ENCODE results near the gene TLX1.

The TLX1 gene

GRCh38 chr10:101112799-101113594 lies 18.1 kb upstream of the TLX1 start:
- DNase-seq, result no peak

GRCh38 chr10:101113890-101114403 lies 17.2 kb upstream of the TLX1 start:
- no peak for DNase-seq

DNA sequence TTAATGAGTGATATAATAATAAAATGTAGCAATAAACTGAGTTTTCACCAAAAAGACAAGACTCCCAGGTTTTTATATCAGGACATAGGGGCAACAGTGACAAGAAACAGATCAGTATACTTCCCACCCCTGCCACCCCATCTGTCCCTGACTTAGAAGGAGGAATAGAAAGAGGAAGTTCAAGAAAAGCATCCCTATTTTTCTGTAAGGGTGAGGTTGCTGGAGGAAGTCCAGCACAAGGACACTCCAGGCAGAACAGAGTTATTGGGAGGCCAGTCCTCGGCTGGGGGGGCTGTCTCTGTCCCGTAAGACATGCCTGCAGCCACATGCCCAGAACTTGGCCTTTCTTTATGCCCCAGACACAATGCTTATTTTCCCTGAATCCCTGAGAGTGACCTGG lies 16.5 kb upstream of the TLX1 start:
- no peak for DNase-seq

DNA sequence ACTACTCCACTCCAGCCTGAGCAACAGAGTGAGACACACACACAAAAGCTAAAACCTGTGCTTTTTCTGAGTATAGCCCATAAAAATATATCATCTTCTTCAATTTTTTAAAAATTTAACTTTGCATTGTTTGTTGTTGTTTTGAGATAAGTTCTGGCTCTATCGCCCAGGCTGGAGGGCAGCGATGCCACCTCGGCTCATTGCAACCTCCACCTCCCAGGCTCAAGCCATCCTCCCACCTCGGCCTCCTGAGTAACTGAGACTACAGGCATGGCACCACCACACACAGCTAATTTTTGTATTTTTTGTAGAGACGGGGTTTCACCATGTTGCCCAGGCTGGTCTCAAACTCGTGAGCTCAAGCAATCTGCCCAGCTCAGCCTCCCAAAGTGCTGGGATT lies 14.3 kb upstream of the TLX1 start:
- no peak for DNase-seq

DNA sequence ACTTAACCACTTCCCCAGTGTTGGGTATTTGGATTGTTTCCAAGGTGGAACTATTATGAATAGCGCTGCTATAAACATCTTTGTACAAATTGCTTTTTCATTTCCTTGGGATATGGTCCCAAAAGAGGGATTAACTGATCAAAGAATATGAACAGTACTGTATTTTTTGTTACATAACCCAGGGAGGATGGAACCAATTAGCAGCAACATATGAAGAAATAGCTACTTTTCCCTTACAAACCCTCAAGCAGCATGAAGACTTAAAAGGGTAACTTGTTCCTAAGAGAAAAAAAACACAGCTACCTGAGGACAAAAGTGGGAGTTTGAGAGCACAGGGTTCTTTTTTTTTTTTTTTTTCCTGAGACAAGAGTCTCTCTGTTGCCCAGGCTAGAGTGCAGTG lies 13.1 kb upstream of the TLX1 start:
- DNase-seq, result no peak

DNA sequence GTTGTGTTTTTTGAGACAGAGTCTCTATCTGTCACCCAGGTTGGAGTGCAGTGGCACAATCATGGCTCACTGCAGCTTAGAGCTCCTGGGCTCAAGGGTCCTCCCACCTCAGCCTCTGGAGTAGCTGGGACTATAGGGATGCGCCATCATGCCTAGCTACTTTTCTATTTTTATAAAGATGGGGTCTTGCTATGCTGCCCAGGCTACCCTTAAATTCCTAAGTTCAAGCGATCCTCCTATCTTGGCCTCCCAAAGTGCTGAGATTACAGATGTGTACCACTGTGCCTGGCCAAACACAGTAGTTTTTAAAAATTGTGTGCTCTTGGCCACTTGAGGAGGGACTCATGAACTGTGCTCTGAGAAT lies 10.6 kb upstream of the TLX1 start:
- DNase-seq, result no peak

DNA sequence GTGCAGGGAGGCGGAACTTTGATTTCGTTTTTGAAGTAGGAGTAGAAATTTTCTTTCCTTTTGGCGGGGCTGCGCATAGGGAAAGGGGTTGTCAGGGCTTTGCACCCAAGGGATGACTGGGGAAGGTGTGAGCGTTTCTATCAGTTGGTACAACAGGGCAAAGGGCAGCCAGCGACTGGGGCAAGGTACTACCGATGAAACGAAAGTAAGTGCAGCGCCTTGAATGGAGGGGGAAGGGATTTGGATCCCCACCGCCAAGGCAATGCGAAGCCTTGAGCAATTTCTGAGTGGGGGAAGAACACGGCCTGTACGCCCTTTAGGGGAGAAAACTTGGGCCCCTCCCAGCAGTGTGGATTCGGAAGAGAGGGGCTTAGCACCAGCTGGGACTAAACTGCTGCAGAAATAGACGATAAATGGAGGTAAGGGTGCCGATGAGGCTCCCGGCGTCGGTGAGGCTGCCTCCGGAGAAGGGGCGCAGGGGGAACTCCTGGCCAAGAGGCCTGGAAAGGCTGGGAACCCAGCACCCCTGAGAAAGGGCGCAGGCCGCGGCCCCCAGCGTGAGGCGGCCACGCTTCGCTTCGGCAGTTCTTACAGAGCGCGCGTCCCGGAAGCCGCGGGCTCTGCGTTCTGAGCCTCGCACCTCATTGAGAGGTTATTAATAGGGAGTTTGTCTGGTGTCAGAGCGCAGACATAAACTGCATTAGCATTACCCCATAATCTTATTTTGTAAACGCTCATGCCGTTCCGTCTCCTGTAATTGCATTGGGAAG lies 10.0 kb upstream of the TLX1 start:
- no peak for DNase-seq

- DNase-seq, result no peak
Observed at GRCh38 chr10:101121654-101122031, 9.5 kb upstream of the TLX1 start.

- DNase-seq, result no peak
Observed at GRCh38 chr10:101122270-101123084, 8.6 kb upstream of the TLX1 start.

DNA sequence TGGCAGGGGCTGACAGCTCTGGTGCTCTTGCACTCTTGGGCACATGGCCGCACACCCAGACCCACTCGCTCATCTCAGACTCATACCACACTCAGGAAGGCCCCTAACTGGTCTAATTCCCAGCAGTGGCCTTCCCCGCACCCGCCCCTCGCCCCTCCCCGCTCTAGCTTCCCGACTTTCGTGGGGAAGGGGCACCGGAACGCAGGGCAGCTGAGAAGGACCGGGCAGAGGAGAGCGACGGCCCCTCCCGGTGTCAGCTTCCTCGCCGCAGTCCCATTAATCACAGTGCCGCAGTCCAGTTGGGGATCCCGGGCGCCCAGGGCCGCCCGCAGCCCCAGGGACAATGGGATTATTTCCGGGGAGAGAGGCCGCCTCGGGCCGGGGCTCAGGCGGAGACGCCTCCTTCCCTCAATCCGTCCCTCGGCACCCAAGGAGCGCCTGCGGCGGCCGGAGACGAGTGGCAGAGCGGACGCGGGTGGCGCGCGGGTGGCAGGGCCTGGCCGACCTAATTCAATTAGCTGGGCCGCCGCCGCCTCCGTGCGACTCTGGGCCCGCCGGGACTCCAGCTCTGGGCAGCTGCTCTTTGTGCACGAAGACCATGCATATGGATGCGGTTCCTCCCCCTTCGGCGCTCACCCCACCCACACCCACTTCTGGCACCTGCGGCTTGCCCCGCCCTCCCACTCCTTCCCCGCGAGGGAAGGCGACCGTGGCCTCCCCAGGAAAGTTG lies 7.8 kb upstream of the TLX1 start:
- DNase-seq, result no peak

GRCh38 chr10:101123815-101124617 lies 7.1 kb upstream of the TLX1 start:
- no peak for DNase-seq

DNA sequence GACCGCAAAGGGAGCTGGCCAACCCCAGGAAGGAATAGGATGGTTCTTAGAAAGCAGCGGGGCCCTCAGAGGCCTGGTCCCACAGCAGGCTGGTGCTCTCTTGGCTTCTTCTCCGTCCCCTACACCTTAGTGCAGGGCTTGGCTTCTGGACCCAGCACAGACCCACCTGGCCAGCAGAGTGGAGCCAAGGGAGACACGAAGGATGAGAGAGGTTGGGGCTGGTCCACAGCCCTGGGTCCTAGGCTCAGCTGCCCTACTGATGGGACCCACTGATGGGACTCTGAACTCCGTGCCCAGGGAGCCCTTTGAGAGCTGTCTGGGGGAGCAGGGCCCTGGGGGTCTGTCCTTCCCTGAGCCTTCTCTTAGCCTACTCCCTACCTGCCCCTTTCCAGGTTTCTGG lies 6.2 kb upstream of the TLX1 start:
- no peak for DNase-seq

DNA sequence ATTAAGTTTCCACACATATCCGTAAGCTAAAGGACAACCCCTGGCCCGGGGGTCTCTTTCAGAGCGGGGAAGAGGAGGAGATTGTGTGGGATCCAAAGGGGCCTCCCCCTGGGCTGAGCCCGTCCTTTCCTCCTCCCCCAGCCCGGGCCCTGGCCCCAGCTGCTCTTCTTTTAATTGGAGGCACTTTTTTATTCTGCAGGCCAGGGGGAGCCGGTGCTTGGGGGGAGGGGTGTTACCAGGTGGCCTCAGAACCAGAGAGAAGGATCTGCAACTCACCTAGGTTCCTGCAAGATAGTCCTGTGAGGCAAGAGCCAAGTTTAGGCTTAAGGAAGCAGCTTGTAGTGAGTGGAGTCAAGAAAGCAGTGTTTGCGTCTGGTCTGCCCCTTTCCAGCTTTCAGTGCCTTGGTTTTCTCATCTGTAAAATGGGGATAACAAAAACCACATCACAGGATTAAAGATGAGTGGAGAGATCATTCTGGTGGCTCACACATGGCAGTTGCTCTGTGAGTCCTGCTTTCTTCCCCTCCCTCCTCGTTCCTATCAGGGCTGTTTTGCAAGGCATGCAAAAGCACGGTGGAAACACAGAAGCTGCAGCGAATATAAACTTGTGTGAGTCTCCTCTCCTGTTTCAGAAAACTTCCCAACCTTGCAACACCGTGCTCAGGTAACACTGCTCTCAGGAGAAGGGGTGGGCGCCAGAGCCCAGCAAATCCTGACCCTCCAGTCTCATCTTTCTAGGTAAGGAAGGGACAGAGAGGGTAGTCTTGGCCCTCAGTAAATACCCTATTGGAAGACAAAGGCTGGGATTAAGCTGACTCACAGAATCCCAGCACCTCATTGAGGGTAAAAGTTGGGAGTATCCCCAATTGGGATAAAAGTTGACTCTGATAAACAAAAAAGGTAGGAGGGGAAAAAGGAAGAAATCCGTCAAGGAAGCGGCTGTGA lies 4.1 kb upstream of the TLX1 start:
- no peak for DNase-seq

DNA sequence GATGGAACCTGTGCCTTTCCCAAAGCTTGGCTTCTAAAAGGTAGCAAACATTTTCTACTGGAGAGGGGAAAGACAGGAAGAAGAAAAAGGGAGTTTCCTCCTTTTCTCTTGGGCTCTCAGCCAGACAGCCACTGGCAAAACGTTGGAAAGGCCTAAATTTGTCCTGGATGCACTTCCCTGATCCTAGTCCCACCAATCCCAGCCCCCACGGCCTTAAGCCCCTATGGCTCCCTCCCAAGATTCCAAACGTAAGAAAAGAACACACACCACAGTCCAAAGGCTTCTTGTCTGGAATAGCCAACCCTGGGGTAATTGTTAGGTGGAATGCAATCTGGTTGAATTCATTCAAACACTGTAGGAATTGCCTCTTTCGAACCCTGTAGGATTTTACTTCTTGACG lies 959 bp upstream of the TLX1 start:
- no peak for DNase-seq

DNA sequence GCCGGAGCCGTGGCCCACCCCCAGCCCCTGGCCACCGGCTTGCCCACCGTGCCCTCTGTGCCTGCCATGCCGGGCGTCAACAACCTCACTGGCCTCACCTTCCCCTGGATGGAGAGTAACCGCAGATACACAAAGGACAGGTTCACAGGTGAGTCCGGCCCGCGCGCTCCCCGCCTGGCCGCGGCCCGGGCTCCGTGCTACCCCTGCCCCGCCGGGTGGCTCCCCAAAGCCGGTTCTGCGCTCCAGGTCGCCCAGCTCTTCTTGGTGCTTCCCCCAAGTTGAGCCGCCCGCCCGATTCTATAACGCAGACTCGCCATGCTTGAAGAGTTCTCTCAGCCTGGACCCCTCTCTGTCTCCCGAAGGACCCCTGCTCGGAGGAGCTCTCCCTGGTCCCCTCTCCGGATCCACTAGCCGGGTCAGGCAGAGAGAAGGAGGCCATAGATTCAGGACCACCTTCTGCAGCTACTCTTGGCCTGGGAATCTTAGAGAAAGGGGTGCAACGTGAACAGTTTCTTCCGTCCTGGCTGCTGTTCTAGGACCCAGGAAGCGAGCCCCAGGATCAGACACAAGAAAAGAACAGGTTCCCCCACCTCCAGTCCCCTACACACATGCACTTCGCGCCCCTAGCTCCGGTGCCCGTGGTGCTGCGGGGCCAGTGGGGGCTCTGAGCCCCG lies 999 bp downstream of the TLX1 start:
- no peak for DNase-seq

DNA sequence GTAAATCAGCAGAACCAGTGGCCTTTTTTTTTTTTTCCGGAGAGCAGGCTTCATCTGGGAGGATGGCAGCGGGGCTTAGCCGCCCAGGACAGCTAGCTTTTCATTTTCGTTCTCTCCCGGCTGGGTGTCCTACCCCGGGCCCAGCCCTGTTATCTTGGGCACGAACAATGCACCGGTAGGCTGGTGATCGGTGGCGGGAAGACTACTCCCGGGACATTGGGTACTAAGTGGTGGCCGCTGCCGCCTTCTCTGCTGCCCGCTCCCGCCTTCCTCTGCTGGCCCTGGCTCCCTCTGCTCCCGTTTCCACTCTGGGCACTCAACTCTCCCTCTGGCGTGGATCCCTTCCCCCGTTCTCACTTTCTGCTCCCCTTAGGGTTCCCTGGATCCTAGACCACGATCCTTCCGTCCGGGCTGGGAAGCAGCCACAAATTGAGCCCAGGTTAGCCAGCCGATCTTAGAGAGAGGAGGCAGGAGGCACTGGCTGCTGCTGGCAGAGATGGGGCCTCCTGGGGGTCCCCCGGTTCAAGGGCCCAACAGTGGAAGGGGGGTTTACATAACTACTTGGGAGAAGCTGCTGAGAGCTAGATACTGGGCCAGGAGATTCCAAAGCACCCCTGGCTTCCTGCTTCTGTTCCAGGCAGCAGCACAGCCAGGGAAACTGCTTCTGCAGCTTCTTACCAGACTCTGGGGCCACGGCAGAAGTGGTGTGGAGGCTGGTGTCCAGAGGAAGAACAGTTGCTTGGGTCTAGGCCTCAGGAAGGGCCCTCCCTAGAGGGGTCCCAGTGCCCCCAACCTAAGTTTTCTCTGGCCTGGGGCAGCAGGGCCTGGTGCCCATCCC lies 1.8 kb downstream of the TLX1 start:
- DNase-seq, result no peak

DNA sequence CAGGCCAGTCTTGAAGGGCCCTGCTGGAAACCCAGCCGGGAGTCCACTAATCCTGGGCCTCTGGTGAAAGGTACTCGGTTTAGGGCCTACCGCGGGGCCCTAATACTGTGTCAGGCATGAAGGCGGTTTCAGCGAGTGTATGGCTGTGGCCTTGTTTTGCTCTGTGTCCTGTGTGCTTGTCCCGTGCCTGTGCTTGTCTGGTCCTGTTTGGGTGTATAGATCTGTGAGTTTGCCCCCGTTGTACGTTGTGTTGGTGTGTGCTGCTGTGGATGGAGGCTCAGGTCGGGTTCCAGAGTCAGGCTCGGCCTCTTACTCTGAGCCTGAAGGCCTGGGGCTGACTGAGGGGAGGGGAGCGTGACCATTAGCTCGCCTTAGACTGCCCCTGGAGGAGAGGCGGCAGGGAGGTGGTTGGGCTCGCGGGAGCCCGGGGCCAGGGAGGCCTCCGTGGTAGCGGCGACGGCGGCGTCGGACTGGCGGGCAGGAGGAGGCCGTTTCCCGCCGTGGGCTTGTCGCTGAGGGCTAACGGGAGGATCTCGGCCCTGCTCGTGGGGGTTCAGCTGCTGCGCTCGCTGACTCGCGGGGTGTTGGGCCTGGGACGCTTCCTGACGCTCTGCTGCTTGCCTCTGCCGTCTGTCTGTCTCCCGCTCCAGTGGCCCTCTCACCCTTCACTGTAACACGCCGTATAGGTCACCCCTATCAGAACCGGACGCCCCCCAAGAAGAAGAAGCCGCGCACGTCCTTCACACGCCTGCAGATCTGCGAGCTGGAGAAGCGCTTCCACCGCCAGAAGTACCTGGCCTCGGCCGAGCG lies 2.6 kb downstream of the TLX1 start:
- no peak for DNase-seq
